A673 (cell line): ENCODE data around the gene PPARGC1A. TPM values are rescaled to one million over a fixed set of nuclear protein-coding genes. Genes with fewer than 3 reads are reported as not detected.

Experiments
- BruUV-seq: library from RNA; stranded (reverse); fragments of 400-500 nt; replicated peaks from 2 replicates; lab custom pipeline; 2021; lab: Mats Ljungman, UMichigan
- CTCF ChIA-PET: fragments of 300-600 bp; sonication (Branson Sonifier 250); formaldehyde crosslinking; loops from one replicate; lab custom pipeline; 2022; ENCODE audit warnings: antibody characterized with exemption; lab: Charles Lee
- POLR2A ChIA-PET: fragments of 300-600 bp; sonication (Branson Sonifier 250); formaldehyde crosslinking; loops from one replicate; lab custom pipeline; 2022; ENCODE audit warnings: antibody characterized with exemption; ENCODE audit not compliant: low non-redundant PET; lab: Charles Lee
- DNase-seq: peaks from one replicate; pipeline ENCODE4 v3.0.0-alpha.2; 2015; ENCODE audit warnings: low spot score
- H3K27ac ChIP-seq: fragments of 200-600 bp; sonication (generic); 2 replicates; pipeline ENCODE4 v1.5.1; 2016; ENCODE audit warnings: mixed run types, low read depth, mild to moderate bottlenecking, mixed read lengths, antibody characterized with exemption, low read length; ENCODE audit not compliant: poor library complexity, severe bottlenecking
- H3K27me3 ChIP-seq: fragments of 200-600 bp; sonication (generic); replicated peaks from 2 replicates; pipeline ENCODE4 v1.6.1; 2017; ENCODE audit warnings: mixed run types, low read depth, mild to moderate bottlenecking, mixed read lengths, antibody characterized with exemption, low read length; ENCODE audit not compliant: insufficient read depth, poor library complexity
- H3K36me3 ChIP-seq: fragments of 200-600 bp; sonication (generic); 2 replicates; pipeline ENCODE4 v1.6.1; 2016; ENCODE audit warnings: mixed run types, mild to moderate bottlenecking, mixed read lengths, antibody characterized with exemption, low read length; ENCODE audit not compliant: insufficient read depth, poor library complexity, severe bottlenecking
- H3K4me1 ChIP-seq: fragments of 200-600 bp; sonication (generic); 2 replicates; pipeline ENCODE4 v1.6.1; 2017; ENCODE audit warnings: mixed run types, mild to moderate bottlenecking, mixed read lengths, antibody characterized with exemption, low read length; ENCODE audit not compliant: insufficient read depth, poor library complexity, severe bottlenecking
- H3K4me3 ChIP-seq: fragments of 200-600 bp; sonication (generic); 2 replicates; pipeline ENCODE4 v1.5.1; 2016; ENCODE audit warnings: low read depth, mixed run types, mild to moderate bottlenecking, mixed read lengths, low read length; ENCODE audit not compliant: poor library complexity, severe bottlenecking
- H3K9me3 ChIP-seq: fragments of 200-600 bp; sonication (generic); 2 replicates; pipeline ENCODE4 v1.6.1; 2016; ENCODE audit warnings: mixed run types, low read depth, mild to moderate bottlenecking, mixed read lengths, antibody characterized with exemption, low read length; ENCODE audit not compliant: poor library complexity, severe bottlenecking
- CTCF ChIP-seq: fragments of 300-800, 200-600 bp; sonication (generic); conservative IDR thresholded peaks from 2 replicates; pipeline ENCODE4 v1.5.1; 2017; ENCODE audit warnings: low read depth, mild to moderate bottlenecking, antibody characterized with exemption, low read length, moderate library complexity, mixed read lengths
- EZH2 ChIP-seq: fragments of 200-600 bp; sonication (generic); IDR thresholded peaks from 2 replicates; pipeline ENCODE4 v1.6.1; 2017; ENCODE audit warnings: borderline replicate concordance, low read depth, mild to moderate bottlenecking, mixed read lengths, antibody characterized with exemption, low read length; ENCODE audit not compliant: poor library complexity, severe bottlenecking
- intact Hi-C: fragments of 100-400 bp; cut with micrococcal nuclease; formaldehyde crosslinking; loops from one replicate; pipeline ENCODE4 v1.10.0; 2022; ENCODE audit not compliant: unreplicated experiment
- total RNA-seq: library from RNA; stranded (reverse); gene quantifications from 2 replicates; pipeline ENCODE4 v1.2.3, GENCODE V29; 2021

The PPARGC1A gene
- total RNA-seq, 1 experiment from 2014 or later = not detected

- ChIA-PET CTCF (no interaction called here), POLR2A (no interaction called here)
- intact Hi-C loops = no loop called here
- Histone ChIP-seq H3K27me3 (no peaks in the 10 kb centered on the region), H3K4me1 (no peaks in the 10 kb centered on the region), H3K27ac (no peak overlapping the region), H3K36me3 (no peaks in the 10 kb centered on the region), H3K4me3 (no peak overlapping the region), H3K9me3 (no peaks in the 10 kb centered on the region)
- BruUV-seq = no TSS peak
- TF ChIP-seq CTCF = no peak
- no peak for TF ChIP-seq EZH2
- DNase-seq = no peak
Observed at GRCh38 chr4:23835774-23836478, 53.9 kb downstream of the PPARGC1A start.

- intact Hi-C loops = no loop called here
- ChIA-PET POLR2A (no interaction called here), CTCF (no interaction called here)
- H3K4me1 ChIP-seq = no peaks in the 10 kb centered on the region
- no peak for DNase-seq
- no TSS peak for BruUV-seq
- no peak overlapping the region for H3K4me3 ChIP-seq
- H3K36me3 ChIP-seq = no peaks in the 10 kb centered on the region
- no peak for TF ChIP-seq CTCF
- TF ChIP-seq EZH2 = no peak
- H3K27me3 ChIP-seq = no peaks in the 10 kb centered on the region
- no peaks in the 10 kb centered on the region for H3K9me3 ChIP-seq
- no peak overlapping the region for H3K27ac ChIP-seq
Observed at GRCh38 chr4:23828779-23829178, 61.1 kb downstream of the PPARGC1A start.

- H3K27ac ChIP-seq = no peak overlapping the region
- intact Hi-C loops = no loop called here
Observed at GRCh38 chr4:23828020-23828715, 61.7 kb downstream of the PPARGC1A start.

More at GRCh38 chr4:23828020-23828715, 61.7 kb downstream of the PPARGC1A start:
- H3K4me1 ChIP-seq = no peaks in the 10 kb centered on the region
- no peaks in the 10 kb centered on the region for H3K9me3 ChIP-seq
- no peaks in the 10 kb centered on the region for H3K36me3 ChIP-seq
- H3K4me3 ChIP-seq = no peak overlapping the region
- DNase-seq = no peak
- CTCF ChIA-PET = no interaction called here
- no peaks in the 10 kb centered on the region for H3K27me3 ChIP-seq
- POLR2A ChIA-PET = no interaction called here
- TF ChIP-seq CTCF = no peak
- TF ChIP-seq EZH2 = no peak
- BruUV-seq = no TSS peak
